ENCODE results near the gene HABP4. TPM values are rescaled to one million over a fixed set of nuclear protein-coding genes. Genes with fewer than 3 reads are reported as not detected.

HABP4 gene
- polyA plus RNA-seq, 2 donors: 3.1 to 3.2 TPM

DNA sequence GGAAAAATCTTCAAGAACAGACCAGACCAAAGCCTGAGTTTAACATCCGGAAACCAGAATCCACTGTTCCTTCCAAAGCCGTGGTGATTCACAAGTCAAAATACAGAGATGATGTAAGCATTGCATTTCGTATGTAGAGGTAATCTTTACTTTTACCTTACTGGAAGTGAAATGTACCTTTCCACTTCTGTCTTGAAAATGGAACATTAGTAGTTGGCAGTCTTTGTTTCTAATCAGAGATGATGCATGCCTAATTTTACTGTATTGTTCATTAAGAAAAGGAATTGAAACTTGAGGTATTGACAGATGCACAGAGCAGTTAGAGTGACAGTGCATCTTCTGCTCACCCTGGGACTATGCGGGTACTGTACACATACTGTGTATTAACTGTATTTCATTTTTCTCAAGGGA lies 34.6 kb downstream of the HABP4 start:
- Histone ChIP-seq H3K4me1 (ENCODE audit: control insufficient read depth in 2 of 2, insufficient read depth in 2 of 2, low read length in 1 of 2) (peaks cover 0 to 2% of the 10 kb centered on the region in 2 donors), H3K27me3 (ENCODE audit: control insufficient read depth in 1 of 2, insufficient read depth in 2 of 2, low read length in 2 of 2) (no peaks in the 10 kb centered on the region), H3K9me3 (ENCODE audit: control insufficient read depth in 2 of 2, insufficient read depth in 1 of 2, low read depth in 1 of 2, low read length in 1 of 2) (no peaks in the 10 kb centered on the region), H3K36me3 (ENCODE audit: control insufficient read depth in 2 of 2, insufficient read depth in 2 of 2, low read length in 1 of 2) (peaks cover 0 to 12% of the 10 kb centered on the region in 2 donors), H3K27ac (ENCODE audit: low read depth in 2 of 2, low read length in 1 of 2) (no peak overlapping the region), H3K4me3 (ENCODE audit: low read depth in 1 of 2, low read length in 2 of 2) (no peak overlapping the region)
- 85 to 88% methylated on average over 4 of the region's 4 CpGs for WGBS, 2 donors

DNA sequence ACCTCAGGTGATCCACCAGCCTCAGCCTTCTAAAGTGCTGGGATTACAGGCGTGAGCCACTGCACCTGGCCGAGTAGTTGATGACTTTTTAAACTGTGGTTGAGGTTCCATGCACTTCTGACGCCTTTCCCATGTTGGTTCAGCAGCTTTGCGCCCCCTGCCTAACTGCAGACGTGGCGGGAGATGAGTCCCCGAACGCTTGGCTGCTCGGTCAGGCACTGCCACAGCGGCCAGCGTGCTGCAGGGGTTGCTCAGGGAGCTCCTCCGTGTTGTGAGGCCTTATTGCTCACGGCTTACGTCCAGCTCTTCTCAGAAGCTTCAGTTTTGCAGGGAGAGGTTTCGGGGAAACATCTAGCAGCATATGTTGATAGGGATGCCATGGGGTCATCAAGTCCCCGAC lies 35.3 kb downstream of the HABP4 start:
- Histone ChIP-seq H3K4me1 (ENCODE audit: control insufficient read depth in 2 of 2, insufficient read depth in 2 of 2, low read length in 1 of 2) (peaks cover 0 to 2% of the 10 kb centered on the region in 2 donors), H3K27me3 (ENCODE audit: control insufficient read depth in 1 of 2, insufficient read depth in 2 of 2, low read length in 2 of 2) (no peaks in the 10 kb centered on the region), H3K4me3 (ENCODE audit: low read depth in 1 of 2, low read length in 2 of 2) (no peak overlapping the region), H3K9me3 (ENCODE audit: control insufficient read depth in 2 of 2, insufficient read depth in 1 of 2, low read depth in 1 of 2, low read length in 1 of 2) (no peaks in the 10 kb centered on the region), H3K27ac (ENCODE audit: low read depth in 2 of 2, low read length in 1 of 2) (no peak overlapping the region), H3K36me3 (ENCODE audit: control insufficient read depth in 2 of 2, insufficient read depth in 2 of 2, low read length in 1 of 2) (peaks cover 0 to 12% of the 10 kb centered on the region in 2 donors)
- WGBS, 2 donors: 95 to 96% methylated on average over 16 of the region's 16 CpGs

DNA sequence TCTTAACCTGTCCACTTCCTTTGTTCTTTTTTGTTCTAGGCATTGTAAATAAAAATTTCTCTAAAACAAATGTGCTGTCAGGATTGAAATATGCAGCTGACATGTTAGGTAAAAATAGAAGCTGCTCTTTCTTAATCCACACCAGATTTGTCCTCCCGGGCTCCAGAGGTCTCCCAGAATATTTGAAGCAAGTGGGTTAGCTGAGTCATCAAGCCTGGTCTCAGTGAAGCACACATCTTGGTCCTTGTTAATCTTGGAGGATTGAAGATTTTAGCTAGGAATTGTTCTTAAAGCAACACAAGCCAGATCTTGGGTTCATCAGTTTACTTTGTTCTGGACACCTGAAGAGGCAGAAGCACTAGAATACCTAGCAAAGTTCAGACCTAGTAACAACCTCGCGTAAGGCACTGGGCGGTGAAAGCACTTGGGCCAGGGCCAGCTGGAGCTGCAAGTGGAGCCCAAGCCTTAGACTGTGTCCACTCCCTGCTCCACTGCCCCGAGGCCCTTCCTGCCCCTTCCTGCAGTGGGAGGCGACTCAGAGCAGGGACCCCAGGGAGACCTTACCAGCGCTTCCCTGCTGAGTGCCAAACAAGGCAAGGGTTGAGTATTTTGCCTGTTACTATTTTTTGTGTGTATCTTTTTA lies 36.5 kb downstream of the HABP4 start:
- peak overlapping the region; percentile 51 to 56 for H3K27ac ChIP-seq (ENCODE audit: low read depth in 2 of 2, low read length in 1 of 2)
- H3K9me3 ChIP-seq (ENCODE audit: control insufficient read depth in 2 of 2, insufficient read depth in 1 of 2, low read depth in 1 of 2, low read length in 1 of 2): no peaks in the 10 kb centered on the region
- 46 to 55% methylated on average over 7 of the region's 7 CpGs for WGBS, 2 donors
- H3K4me3 ChIP-seq (ENCODE audit: low read depth in 1 of 2, low read length in 2 of 2): no peak overlapping the region
- H3K36me3 ChIP-seq (ENCODE audit: control insufficient read depth in 2 of 2, insufficient read depth in 2 of 2, low read length in 1 of 2): peaks cover 0 to 15% of the 10 kb centered on the region in 2 donors
- H3K27me3 ChIP-seq (ENCODE audit: control insufficient read depth in 1 of 2, insufficient read depth in 2 of 2, low read length in 2 of 2): no peaks in the 10 kb centered on the region
- peaks cover 0 to 2% of the 10 kb centered on the region in 2 donors for H3K4me1 ChIP-seq (ENCODE audit: control insufficient read depth in 2 of 2, insufficient read depth in 2 of 2, low read length in 1 of 2)

DNA sequence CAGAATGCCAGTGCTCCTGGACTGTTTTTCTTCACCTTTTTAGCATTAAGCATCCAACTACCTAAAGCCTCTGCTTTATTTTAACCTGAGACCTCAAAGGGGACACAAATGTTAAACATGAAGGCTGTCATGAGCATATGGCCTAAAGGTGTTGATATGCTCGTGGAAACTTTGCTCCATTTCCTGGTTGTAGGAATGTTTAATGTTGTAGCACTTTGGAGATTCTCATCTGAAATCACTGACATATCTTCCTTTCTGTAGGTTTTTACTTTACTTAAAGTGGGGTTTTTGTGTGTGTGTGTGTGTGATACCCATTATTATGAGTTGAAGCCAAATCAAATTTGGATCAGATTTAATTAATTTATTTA lies 37.0 kb downstream of the HABP4 start:
- 53 to 62% methylated on average over 1 of the region's 1 CpG for WGBS, 2 donors
- peaks cover 0 to 18% of the 10 kb centered on the region in 2 donors for H3K36me3 ChIP-seq (ENCODE audit: control insufficient read depth in 2 of 2, insufficient read depth in 2 of 2, low read length in 1 of 2)
- H3K4me1 ChIP-seq (ENCODE audit: control insufficient read depth in 2 of 2, insufficient read depth in 2 of 2, low read length in 1 of 2): peaks cover 0 to 2% of the 10 kb centered on the region in 2 donors
- no peaks in the 10 kb centered on the region for H3K27me3 ChIP-seq (ENCODE audit: control insufficient read depth in 1 of 2, insufficient read depth in 2 of 2, low read length in 2 of 2)
- H3K4me3 ChIP-seq (ENCODE audit: low read depth in 1 of 2, low read length in 2 of 2): no peak overlapping the region
- H3K27ac ChIP-seq (ENCODE audit: low read depth in 2 of 2, low read length in 1 of 2): peak overlapping the region in 1 of 2 donors; percentile 56
- H3K9me3 ChIP-seq (ENCODE audit: control insufficient read depth in 2 of 2, insufficient read depth in 1 of 2, low read depth in 1 of 2, low read length in 1 of 2): no peaks in the 10 kb centered on the region

DNA sequence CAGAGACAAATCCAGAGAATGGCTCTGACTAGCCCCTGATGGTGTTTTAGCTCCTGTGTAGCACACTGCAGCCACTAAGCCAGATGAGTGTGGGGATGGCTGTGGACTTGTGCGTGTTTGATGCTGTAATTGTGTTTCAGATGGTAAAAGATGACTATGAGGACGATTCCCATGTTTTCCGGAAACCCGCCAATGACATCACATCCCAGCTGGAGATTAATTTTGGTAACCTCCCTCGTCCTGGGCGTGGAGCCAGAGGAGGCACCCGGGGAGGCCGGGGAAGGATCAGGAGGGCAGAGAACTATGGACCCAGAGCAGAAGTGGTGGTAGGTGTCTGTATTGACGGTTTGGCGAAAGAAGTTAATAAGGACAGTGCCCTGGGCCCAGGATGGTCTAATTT lies 38.0 kb downstream of the HABP4 start:
- H3K4me1 ChIP-seq (ENCODE audit: control insufficient read depth in 2 of 2, insufficient read depth in 2 of 2, low read length in 1 of 2): peaks cover 0 to 2% of the 10 kb centered on the region in 2 donors
- H3K4me3 ChIP-seq (ENCODE audit: low read depth in 1 of 2, low read length in 2 of 2): no peak overlapping the region
- peaks cover 0 to 18% of the 10 kb centered on the region in 2 donors for H3K36me3 ChIP-seq (ENCODE audit: control insufficient read depth in 2 of 2, insufficient read depth in 2 of 2, low read length in 1 of 2)
- H3K27me3 ChIP-seq (ENCODE audit: control insufficient read depth in 1 of 2, insufficient read depth in 2 of 2, low read length in 2 of 2): no peaks in the 10 kb centered on the region
- WGBS, 2 donors: 76 to 79% methylated on average over 10 of the region's 10 CpGs
- no peaks in the 10 kb centered on the region for H3K9me3 ChIP-seq (ENCODE audit: control insufficient read depth in 2 of 2, insufficient read depth in 1 of 2, low read depth in 1 of 2, low read length in 1 of 2)
- H3K27ac ChIP-seq (ENCODE audit: low read depth in 2 of 2, low read length in 1 of 2): no peak overlapping the region

DNA sequence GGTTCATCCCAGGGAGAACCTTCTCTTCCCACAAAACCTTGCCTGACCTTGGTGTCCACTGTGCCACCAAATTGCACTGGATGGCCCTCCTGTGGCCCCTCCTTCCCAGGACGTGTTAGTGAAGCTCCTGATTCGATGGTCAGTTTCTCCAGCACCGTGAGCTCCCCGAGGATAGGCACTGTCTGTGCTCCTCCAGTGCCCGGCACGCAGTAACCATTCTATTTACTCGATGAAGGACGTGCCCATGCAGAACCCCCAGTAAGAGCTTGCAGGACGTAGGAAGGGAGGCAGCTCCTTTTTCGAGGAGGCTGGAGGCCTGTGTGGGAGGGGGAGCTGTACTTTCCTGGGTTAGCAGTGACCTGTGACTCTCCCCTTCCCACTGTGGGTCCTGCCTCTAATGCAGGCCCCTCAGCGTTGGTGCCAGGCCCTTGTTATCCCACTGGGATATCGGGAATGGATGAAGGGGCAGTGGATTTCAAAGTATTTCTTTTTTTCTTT lies 39.6 kb downstream of the HABP4 start:
- Histone ChIP-seq H3K4me1 (ENCODE audit: control insufficient read depth in 2 of 2, insufficient read depth in 2 of 2, low read length in 1 of 2) (peaks cover 0 to 2% of the 10 kb centered on the region in 2 donors), H3K27ac (ENCODE audit: low read depth in 2 of 2, low read length in 1 of 2) (no peak overlapping the region), H3K36me3 (ENCODE audit: control insufficient read depth in 2 of 2, insufficient read depth in 2 of 2, low read length in 1 of 2) (peaks cover 0 to 18% of the 10 kb centered on the region in 2 donors), H3K9me3 (ENCODE audit: control insufficient read depth in 2 of 2, insufficient read depth in 1 of 2, low read depth in 1 of 2, low read length in 1 of 2) (no peaks in the 10 kb centered on the region), H3K27me3 (ENCODE audit: control insufficient read depth in 1 of 2, insufficient read depth in 2 of 2, low read length in 2 of 2) (no peaks in the 10 kb centered on the region), H3K4me3 (ENCODE audit: low read depth in 1 of 2, low read length in 2 of 2) (no peak overlapping the region)
- 89 to 92% methylated on average over 12 of the region's 12 CpGs for WGBS, 2 donors

DNA sequence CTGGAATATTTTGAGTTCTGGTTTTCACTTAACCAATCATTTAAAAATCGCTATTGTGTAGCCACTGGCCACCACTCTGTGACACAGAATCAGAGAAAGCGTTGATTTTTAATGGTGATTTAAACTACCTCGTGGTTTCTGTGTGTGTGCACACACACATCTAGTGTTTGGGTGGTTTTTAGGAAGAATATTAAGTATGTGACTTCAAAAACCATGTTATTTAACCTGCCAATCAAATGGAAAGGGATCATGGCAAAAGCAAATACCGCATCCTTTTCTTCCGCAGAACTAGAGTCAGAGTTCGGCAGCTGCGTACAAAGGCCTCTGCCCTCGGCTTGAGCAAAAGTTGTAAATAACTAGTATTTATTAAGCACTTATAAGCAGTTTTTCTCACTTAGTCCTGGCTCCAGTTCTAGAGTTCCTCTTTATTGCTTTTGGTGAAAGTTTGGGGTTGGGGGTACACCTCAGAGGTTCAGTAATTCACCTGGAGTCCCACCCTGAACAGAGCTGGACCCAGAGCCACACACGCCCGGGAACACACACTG lies 40.6 kb downstream of the HABP4 start:
- no peaks in the 10 kb centered on the region for H3K9me3 ChIP-seq (ENCODE audit: control insufficient read depth in 2 of 2, insufficient read depth in 1 of 2, low read depth in 1 of 2, low read length in 1 of 2)
- peaks cover 0 to 15% of the 10 kb centered on the region in 2 donors for H3K36me3 ChIP-seq (ENCODE audit: control insufficient read depth in 2 of 2, insufficient read depth in 2 of 2, low read length in 1 of 2)
- peaks cover 0 to 2% of the 10 kb centered on the region in 2 donors for H3K4me1 ChIP-seq (ENCODE audit: control insufficient read depth in 2 of 2, insufficient read depth in 2 of 2, low read length in 1 of 2)
- H3K27ac ChIP-seq (ENCODE audit: low read depth in 2 of 2, low read length in 1 of 2): no peak overlapping the region
- WGBS, 2 donors: 91 to 94% methylated on average over 10 of the region's 10 CpGs
- no peaks in the 10 kb centered on the region for H3K27me3 ChIP-seq (ENCODE audit: control insufficient read depth in 1 of 2, insufficient read depth in 2 of 2, low read length in 2 of 2)
- H3K4me3 ChIP-seq (ENCODE audit: low read depth in 1 of 2, low read length in 2 of 2): no peak overlapping the region

DNA sequence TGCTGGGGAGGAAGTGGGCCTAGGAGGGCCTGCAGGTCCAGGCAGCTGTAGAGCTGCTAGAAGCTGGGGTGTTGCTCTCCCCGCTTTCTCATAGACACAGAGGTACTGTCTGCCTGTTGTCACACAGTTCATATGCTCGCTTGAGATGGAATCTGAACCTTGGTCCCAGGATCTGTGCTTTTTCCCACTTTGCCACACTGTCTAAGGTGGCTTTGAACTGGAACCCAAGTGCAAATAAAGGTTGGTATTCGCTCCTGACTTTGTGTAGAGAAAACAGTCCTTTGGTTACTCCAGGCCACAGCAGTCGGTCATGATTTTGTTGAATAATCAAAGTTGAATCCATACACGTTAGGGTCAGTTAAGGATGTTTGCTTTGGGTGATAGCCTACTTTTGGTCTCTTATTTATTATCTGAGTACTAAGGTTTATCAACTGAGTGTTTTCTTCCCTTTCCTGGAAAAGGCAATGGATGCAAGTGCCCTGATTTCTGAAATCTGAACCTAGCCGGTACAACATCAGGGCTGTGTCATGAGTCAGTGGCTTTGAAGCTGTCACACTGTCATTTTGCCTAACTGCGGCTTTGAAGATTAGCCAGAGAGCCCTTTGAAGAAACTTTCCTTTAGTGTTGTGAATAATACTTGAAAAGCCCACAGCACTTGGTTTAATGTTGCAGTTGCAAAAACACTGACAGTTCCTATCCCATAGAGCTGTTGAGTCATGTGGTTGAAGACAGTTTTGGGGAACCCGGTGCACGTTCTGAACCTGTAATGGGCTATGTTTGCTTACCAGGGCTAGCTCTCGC lies 41.3 kb downstream of the HABP4 start:
- WGBS, 2 donors: 69 to 74% methylated on average over 10 of the region's 10 CpGs
- no peak overlapping the region for H3K4me3 ChIP-seq (ENCODE audit: low read depth in 1 of 2, low read length in 2 of 2)
- H3K27me3 ChIP-seq (ENCODE audit: control insufficient read depth in 1 of 2, insufficient read depth in 2 of 2, low read length in 2 of 2): no peaks in the 10 kb centered on the region
- H3K9me3 ChIP-seq (ENCODE audit: control insufficient read depth in 2 of 2, insufficient read depth in 1 of 2, low read depth in 1 of 2, low read length in 1 of 2): no peaks in the 10 kb centered on the region
- H3K27ac ChIP-seq (ENCODE audit: low read depth in 2 of 2, low read length in 1 of 2): no peak overlapping the region
- H3K4me1 ChIP-seq (ENCODE audit: control insufficient read depth in 2 of 2, insufficient read depth in 2 of 2, low read length in 1 of 2): peaks cover 0 to 2% of the 10 kb centered on the region in 2 donors
- H3K36me3 ChIP-seq (ENCODE audit: control insufficient read depth in 2 of 2, insufficient read depth in 2 of 2, low read length in 1 of 2): peaks cover 0 to 15% of the 10 kb centered on the region in 2 donors

DNA sequence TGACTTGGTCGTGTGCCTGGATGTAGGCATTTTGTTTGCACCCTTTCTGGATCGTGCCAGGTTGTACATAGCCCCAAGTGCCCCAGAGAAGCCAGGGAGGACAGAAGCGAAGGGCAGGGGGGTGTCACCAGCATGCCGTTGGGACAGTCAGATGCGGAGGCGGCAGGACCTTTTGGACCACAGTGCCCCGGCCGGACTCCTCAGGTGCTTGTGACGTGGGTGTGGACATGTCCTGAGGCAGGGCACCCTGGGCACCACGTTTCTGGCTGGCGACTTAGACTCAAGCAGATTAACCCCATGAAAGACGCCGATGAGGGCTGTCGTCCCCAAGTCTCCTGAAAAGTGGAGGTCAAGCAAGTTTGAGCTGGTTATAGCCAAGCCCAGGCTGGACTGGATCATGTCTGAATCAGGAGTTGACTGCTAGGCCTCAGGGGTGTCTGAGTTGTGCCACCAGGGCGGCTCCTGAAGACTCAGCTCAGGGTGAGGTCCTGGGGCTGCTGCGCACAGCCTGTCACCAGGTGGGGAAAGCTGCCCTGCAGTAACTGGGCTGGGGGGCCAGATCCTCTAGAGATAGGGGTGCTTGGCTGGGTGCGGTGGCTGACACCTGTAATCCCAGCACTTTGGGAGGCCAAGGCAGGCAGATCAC lies 42.0 kb downstream of the HABP4 start:
- Histone ChIP-seq H3K27ac (ENCODE audit: low read depth in 2 of 2, low read length in 1 of 2) (no peak overlapping the region), H3K27me3 (ENCODE audit: control insufficient read depth in 1 of 2, insufficient read depth in 2 of 2, low read length in 2 of 2) (no peaks in the 10 kb centered on the region), H3K36me3 (ENCODE audit: control insufficient read depth in 2 of 2, insufficient read depth in 2 of 2, low read length in 1 of 2) (peaks cover 0 to 15% of the 10 kb centered on the region in 2 donors), H3K4me1 (ENCODE audit: control insufficient read depth in 2 of 2, insufficient read depth in 2 of 2, low read length in 1 of 2) (no peaks in the 10 kb centered on the region), H3K4me3 (ENCODE audit: low read depth in 1 of 2, low read length in 2 of 2) (no peak overlapping the region), H3K9me3 (ENCODE audit: control insufficient read depth in 2 of 2, insufficient read depth in 1 of 2, low read depth in 1 of 2, low read length in 1 of 2) (no peaks in the 10 kb centered on the region)
- 82 to 85% methylated on average over 17 of the region's 17 CpGs for WGBS, 2 donors
